Embryonic facial prominence (tissue), 1 donor: ENCODE measurements around the gene RABGAP1L.
"Not testable (repeated sequence)": the region's sequence is repeated elsewhere in the genome, so short reads cannot be mapped to it uniquely, and the experiment has no call there.

Experiments used
- DNase-seq: peaks from one replicate; pipeline ENCODE4 v3.0.0-alpha.2; 2016; ENCODE audit errors: extremely low spot score

Gene RABGAP1L

DNA sequence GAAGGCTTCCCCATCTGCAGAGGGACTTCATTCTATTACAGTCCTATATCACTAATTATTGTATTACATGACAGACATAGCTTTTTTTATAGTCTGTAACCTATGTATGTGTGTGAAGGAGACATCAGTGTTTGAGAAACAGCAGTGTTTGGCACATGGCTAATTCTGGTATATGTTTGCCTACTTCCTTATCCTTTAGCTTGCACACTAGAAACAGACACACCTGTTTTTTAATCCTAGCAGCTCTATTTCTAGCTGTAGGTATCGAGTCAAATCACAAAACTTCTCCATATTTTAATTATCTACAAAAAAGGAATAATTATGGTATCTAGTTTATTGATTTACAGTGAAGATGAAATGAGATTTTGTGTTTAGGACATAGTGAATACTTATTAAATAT is 711.0 kb downstream of the RABGAP1L start:
- no peak for DNase-seq

DNA sequence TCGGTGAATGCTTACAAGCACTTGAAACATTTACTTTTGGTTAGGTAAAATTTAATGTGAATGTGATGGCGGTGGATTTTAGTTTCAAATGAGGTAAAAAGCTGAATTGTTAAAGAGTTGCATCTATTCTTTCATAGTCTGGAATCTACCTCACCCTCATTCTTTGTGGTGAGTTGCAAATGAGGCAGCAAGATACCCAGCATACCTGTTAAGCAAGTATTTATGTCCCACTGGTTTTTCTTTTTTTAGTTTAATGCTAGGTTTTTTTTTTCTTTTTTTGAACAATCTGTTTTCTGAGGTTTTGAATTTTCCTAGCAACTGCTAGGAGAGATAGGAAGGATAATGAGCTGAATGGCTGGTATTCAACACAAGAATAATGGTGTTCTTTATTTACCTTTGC is 712.6 kb downstream of the RABGAP1L start:
- no peak for DNase-seq

DNA sequence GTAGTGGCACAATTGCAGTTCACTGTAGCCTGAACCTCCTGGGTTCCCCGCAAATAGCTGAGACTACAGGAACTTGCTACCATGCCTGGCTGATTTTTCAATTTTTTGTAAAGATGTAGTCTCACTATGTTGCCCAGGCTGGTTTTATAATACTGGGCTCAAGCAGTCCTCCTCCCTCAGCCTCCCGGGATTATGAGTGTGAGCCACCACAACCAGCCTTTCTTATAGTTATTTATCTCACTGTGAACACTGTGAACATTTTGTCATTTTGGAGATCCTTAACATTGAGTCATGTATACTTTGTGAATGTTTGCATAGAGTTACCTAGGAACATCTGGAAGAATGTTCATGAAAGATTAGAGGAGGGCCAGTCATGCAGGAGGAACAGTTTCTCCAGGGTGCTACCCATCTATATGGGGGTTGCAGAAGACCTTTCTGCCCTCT is 713.3 kb downstream of the RABGAP1L start:
- DNase-seq, result no peak

DNA sequence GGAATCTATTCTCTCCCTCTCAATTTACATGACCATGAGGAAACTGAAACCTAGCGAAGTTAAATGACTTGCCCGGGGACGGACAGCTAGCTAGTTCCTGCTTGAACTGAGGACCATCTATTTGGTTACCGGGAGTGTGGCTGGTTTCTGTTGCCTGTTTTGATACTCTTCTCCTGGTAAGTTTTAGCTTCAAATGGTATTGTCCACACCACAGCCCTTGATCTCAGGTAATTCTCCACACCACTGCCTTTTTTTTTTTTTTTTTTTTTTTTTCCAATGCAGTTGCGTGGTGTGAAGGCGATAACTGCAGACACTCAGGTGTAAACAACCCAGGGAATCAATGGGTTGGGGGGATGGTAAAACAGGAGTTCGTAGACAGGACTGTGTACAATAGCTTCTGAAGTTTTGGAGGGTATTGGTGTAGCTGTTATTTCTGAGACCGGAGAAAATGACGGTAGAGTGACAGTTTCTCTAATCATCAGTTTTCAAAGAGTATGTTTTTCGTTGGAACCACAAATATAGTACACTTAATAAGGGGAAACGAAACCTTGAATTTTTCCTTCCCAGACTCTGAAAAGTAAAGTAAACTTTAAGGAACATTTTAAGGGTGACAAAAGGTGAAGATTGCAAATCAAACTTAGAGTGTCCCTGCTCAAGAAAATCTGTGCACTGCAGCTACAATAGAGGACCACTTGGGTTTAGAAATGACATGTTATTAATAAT is 715.2 kb downstream of the RABGAP1L start:
- DNase-seq, result no peak

DNA sequence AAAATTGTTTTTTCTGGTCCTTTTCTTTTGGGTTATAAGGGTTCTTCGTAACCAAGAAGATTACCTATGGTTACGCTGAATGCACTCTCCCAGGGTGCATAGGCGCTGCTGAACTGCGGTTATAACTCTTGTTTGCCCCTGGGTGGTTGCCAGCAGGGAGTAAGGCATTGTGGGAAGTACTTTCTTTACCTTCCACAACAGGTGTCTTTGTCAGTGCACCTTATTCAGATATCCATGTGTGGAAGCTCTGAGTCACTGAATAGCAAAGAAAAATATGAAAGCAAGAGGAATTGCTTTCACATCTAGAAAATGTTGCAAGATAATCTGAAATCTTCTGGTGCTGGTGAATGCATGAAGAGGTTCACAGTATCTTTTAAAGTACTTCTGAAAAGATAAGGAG is 716.0 kb downstream of the RABGAP1L start:
- no peak for DNase-seq

DNA sequence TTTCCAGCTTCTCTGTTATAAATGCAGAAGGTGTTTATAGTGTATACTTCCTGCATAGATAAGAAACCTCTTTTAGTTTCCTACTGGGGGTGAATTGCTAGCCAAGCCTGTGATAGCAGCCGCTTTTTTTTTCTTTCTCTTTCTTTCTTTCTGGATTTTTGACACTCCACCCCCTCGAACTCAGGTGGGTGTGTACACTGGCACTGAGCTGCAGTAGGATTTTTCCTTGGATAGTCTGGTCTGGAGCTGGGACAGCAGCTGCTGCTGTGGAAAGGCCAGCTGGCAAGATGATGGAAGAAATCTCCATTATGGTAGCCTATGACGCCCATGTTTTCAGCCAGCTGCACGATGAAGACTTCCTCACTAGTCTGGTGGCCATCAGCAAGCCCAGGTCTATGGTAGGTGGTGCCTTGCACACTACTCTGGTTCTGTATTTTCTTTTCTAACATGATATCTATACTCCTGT is 717.9 kb downstream of the RABGAP1L start:
- no peak for DNase-seq

DNA sequence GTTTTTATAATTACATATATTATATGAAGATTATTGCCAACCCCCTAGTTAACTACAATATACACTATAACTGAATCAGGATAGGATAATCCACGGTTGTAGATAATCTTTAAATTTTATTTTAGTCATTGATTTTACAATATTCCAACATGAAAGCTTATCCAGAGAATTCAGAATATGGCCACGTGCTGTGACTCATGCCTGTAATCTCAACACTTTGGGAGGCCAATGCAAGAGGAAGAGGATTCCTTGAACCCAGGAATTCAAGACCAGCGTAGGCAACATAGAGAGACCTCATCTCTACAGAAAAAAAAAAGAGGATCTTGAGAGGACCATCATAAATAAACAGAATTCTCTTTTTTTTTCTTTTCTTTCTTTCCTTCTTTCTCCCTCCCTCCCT is 720.9 kb downstream of the RABGAP1L start:
- no peak for DNase-seq

DNA sequence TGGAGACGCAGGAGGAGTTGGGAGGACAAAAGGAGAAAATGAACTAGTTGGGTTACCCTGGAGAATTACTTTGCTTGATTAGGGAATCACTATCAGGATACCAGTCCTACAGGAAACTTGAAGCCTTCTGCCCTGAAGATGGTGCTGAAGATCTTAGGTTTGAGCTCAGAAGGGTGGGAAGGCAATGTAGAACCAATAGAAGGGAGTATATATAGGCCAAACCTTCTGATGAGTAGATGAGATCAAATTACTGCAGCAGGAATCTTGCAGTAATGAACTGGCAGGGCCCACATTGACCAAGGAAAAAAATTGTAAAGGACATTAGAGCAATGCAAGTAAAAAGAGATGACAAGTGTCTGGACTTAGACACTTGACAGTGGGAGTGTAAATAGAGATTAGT is 724.1 kb downstream of the RABGAP1L start:
- DNase-seq, result no peak

DNA sequence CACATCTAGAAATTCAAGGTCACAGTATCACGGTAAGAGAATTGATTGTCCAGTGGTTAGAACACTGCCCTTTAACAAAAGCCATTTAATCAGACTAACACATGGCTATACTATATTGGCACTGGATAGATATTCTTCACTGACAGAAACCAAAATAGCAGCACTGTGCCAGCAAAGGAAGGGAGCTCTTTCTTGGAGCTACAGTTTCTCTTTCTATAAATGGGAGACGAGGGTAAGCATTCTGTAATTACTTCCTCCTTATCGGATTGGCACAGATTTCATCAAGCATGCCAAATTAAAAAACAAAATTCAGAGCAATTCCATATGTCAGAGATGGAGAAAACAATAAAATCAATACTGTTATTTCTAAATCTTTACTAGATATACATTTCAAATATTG is 724.7 kb downstream of the RABGAP1L start:
- no peak for DNase-seq

DNA sequence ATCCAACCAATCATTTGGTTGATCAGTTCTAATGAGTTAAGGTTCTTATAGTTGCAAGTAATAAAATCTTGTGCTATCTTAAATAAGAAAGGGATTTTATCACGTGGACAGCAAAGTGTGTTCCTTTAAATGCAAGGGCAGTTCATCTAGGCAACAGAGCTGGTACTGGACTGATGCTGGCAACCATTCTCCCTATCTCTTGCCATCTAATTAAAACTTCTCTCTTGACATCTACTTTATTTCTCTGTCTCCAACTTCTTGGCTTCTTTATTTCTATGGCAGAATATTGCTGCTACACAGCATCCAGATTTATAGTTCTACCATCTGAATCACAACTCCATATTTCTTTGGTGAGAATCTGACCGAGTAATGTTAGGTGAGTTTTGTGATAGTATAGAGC is 725.2 kb downstream of the RABGAP1L start:
- no peak for DNase-seq

DNA sequence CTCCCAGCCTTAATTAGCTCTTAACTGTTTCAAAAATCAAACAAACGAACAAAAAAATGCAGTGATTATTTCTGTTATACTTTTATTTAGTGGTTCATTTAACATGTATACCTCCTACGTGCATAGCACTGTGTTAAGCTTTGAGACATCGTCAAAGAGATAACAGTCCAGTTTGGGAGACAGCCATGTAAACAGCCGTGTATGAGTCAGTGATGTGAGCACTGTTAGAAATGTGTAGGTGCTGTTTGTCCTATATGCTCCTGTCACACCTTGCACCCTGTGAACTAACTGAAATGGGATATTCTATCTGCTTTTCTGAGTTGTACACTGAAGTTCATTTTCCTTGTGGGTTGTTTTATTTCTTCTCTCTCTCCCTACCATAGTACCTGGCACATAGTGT is 730.7 kb downstream of the RABGAP1L start:
- no peak for DNase-seq

DNA sequence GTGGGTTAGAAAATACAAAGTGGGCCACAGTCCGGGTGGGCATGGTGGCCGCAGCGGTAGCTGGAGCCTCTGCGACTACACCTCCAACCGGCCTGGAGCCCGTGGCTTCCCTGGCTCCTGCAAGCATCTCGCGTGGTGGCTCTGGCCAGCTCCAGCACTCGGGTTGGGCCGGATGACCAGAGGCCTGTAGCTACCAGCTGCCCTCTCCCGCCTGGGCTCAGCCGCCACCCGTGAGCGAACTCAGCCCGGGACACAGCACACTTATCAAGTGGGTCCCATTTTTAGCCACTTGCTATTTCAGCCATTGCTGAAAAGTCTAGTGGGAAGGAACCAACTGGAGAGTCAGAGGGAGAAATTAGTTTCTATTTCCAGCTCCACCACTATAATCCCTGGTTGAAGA is 732.7 kb downstream of the RABGAP1L start:
- DNase-seq, result no peak

DNA sequence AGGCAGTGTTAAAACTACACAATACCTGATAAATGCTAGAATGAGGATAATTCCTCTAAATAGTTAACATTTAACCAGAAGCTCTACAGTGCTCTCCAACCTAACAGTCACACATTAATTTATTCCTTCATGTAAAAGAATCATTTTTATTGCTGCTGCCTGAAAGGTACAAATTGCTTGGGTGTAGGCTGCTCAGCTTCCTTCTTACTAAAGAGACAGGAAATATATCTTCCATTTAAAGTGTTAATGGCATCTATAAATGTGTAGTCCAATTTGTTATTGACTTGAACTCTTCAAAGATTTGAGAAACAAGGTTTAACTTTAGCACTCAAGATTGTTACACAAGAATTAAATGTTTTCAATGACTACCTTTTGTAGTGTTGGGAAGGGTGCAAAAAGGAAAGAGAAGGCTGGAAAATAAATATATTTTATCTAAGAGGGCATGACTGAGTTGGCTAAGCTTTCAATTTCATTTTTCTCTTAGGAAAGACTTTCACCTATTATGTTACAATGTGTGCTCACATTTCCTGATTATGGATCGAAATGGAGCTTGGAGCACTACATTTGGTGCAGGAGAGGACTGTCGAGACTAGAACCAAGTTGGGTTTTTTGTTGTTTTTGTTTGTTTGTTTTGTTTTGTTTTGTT is 734.9 kb downstream of the RABGAP1L start:
- DNase-seq, result no peak

DNA sequence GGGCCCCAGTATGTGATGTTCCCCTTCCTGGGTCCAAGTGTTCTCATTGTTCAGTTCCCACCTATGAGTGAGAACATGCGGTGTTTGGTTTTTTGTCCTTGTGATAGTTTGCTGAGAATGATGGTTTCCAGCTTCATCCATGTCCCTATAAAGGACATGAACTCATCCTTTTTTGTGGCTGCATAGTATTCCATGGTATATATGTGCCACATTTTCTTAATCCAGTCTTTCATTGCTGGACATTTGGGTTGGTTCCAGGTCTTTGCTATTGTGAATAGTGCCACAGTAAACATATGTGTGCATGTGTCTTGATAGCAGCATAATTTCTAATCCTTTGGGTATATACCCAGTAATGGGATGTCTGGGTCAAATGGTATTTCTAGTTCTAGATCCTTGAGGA is 736.3 kb downstream of the RABGAP1L start:
- not testable (repeated sequence) for DNase-seq

DNA sequence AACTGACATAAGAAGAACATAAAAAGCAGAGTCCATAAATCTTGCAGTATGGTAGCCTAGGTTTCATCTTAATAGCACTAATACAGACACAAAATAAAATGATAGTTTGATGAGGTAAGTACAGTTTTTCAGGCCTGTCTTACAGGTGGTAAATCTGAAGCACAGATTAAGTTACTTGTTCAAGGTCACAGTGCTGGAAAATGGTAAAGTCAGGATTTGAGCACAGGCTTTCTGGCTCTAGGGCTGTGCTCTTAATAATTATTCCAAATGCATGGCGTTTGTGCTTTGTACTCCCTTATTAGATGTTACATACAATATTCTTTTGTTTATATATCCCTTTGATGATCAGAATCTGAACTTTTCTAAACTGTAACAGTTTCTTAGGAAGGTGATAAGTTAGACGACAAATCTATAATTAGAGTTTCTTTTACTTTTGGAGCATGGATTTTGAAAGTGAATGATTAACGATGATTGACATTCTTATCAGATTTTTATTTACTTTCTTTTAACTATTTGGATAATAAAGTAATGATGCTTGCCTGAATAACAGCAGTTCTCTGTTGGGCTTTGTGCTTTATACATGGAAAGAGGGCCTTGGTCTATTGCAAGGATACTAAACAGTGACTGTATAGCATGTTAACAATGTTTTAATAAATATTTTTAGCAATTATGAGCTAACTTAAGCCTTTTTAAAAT is 738.9 kb downstream of the RABGAP1L start:
- no peak for DNase-seq

DNA sequence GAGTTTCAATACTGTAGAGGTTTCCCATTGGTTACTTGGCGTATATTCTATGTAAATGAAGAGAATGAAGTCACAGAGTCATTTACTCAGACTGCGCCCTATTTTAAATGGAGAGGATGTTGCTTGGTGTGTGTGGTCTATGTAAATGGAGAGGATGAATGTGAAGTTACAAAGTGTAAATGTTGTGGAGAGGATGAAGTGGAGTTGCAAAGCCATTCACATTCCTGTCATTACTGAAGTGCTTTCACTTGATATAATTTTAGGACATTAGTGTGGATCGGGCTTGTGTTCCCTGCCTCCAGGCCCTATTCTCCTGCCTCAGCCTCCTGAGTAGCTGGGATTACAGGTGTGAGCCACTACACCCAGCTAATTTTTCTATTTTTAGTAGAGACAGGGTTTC is 741.0 kb downstream of the RABGAP1L start:
- no peak for DNase-seq

DNA sequence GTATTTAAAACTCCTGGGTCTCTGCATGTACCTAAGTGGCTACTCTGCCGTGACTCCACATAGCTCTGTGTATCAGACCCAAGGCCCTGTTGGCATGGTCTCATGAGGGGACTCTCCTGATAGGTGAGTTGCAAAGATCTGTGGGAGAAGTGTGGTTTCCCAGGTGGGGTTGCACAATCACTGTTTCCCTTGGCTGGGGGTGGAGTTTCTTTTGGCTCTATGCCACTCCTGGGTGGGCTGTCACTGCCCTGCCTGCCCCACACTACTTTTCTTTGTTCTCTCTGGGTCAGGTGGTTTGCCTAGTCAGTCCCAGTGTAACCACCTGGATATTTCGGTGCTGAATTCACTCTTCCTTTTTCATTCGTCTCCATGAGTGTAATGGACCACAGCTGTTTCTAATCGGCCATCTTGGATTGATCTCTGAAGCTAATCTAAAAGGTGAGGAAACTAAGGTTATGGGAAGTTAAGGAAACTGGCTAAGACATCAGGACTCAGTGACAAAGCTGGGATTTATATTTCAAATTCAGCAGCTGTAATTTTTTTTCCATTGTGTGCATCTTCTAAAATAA is 743.3 kb downstream of the RABGAP1L start:
- DNase-seq, result no peak

DNA sequence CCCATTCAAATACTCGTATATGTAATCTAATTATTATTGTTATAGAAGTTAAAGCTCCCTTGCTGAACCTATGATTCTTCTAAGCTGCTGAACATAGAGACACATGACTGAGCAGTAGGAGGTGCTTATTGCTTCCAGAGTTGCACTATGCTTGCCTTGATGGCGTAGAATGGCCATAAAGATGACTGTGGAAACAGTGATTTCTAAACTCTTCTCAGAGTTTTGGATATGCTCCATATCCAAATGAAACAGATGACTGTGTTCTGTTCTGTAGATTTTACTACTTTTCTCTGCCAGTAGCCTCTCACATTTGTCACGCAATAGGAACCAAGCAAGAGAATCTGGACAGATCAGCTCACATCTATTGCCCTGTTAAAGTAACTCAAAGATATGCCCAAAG is 752.3 kb downstream of the RABGAP1L start:
- DNase-seq, result no peak

DNA sequence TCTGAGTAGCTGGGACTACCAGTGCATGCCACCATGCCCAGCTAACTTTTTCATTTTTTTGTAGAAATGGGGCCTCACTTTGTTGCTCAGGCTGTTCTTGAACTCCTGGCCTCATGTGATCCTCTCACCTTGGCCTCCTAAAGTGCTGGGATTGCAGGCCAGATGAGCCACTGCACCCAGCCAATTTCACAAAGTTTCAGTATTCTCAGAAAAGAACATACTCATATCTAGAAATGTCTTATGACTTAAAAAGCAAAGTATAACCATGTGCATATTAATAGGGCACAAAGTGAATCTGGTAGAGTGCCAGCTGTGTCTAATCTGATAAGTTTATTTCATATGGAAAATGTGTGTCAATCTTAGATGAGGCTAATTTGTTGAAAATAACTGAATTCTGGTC is 752.9 kb downstream of the RABGAP1L start:
- DNase-seq, result no peak

DNA sequence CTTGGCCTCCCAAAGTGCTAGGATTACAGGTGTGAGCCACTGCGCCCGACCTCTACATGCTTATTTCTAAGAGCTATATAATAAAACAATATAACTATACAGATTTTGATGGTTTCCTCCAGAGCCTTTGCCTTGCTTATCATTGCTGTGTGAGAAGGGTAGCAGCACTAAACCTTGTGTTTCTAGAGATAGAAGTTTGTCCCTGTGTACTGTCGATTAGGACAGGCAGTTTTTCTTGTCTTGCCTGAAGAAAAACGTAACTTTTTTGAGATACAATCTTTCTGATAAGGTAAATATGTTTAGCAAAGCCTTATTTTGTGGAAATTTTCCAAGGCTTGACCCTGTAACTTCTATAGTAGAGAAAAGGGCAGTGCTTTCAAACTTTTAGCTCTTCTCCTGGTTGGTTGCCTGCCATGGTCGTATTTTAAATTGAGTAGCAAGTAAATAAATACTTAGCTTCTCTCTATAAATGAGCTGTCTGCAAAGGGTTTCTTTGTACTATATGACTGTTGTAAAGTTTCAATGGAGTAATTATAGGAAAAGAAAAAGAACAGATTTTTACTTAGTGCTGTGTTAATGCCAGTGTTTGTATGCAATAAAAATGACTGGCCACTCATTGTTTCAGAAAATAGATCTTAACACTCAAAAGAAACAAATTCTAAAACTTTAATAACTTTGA is 754.0 kb downstream of the RABGAP1L start:
- DNase-seq, result no peak

DNA sequence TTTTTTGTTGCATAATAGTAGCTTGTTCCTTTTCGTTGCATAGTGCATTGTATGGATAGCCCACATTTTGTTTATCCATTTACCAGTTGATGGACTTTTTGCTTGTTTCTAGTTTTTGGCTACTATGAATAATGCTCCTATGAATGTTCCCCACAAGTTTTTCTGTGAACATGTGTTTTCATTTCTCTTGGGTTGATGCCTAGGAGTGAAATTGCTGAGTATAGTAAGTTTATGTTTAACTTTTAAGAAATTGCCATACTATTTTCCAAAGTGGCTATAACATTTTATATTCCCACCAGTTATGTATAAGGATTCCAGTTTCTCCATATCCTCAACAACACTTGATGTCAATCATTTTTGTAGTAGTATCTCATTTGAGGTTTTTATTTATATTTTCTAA is 755.7 kb downstream of the RABGAP1L start:
- DNase-seq, result no peak

DNA sequence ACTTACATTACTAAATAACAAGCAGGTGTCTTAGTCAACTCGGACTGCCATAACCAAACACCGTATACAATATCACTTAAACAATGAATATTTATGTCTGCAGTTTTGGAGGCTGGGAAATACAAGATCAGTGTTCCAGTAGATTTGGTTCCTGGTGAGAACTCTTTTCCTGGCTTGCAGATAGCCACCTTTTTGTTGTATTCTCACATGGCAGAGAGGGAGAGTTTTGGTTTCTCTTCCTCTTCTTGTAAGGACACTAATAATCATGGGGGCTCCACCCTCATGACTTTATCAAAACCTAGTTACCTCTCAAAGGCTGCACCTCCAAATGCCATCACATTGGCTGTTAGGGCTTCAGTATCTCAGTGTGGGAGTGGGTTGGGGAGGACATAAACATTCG is 757.5 kb downstream of the RABGAP1L start:
- no peak for DNase-seq
